HCEC 1CT (cell line): ENCODE data around the gene MRPS34.
A peak's percentile ranks its signal among the peaks of the same experiment; 100 is the strongest.

Experiments
- DNase-seq: peaks from one replicate; pipeline ENCODE4 v3.0.0-alpha.2; 2017

MRPS34 gene

DNA sequence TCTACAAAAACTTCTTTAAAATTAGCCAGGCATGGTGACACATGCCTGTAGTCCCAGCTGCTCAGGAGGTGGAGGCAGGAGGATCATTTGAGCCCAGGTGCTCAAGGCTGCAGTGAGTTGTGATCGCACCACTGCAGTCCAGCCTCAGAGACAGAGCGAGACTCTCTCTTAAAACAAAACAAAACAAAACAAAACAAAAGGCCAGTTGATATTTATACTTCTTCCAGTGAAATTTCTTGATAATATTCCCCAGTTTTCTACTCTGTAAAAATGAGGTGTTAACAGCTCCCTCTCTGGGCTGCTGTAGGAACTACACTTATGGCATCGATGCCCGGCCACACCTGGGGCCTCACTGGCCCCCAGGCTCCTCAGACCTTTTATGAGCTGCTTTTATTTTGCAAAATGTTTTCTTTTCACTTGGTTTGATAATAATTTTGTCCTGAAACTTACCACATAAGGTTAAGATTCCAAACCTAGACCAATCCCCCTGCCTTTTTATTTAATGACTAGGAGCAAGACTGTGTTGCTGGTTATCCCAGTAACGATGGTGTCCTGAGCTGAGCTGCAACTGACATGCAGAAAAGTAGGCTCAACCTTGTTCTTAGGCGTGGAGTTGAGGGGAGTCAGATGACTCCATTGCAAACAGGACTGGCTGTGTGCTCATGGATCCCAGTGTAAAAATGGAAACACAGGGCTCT lies 49.3 kb downstream of the MRPS34 start:
- peak; percentile 15 for DNase-seq
